Right lobe of liver (tissue), 6 donors: ENCODE measurements around the gene GDPGP1. TPM values are rescaled to one million over a fixed set of nuclear protein-coding genes. Genes with fewer than 3 reads are reported as not detected.

Source experiments
- ATAC-seq, 4 donors: fragments of 200-7000 bp; cut with Tn5 transposase; one replicate each; pipeline ENCODE4 v1.9.1; 2020; ENCODE audit warnings: mild to moderate bottlenecking in 4 of 4, moderate library complexity in 4 of 4
- DNase-seq, 3 donors: peaks; one replicate each; pipeline ENCODE4 v3.0.0-alpha.2; 2020
- H3K27ac ChIP-seq, 3 donors: fragments of 200-600 bp; one replicate each; pipeline ENCODE4 v1.8.0; 2022
- H3K27me3 ChIP-seq, 2 donors: fragments of 200-600 bp; one replicate each; pipeline ENCODE4 v1.8.0; 2022
- H3K36me3 ChIP-seq, 4 donors: fragments of 200-600 bp; sonication (generic) in 1 of 4; one replicate each; pipeline versions ENCODE4 v1.5.1 to v1.8.0; 2017 to 2022; ENCODE audit warnings: control low read depth in 1 of 4
- H3K4me1 ChIP-seq, 4 donors: fragments of 200-600 bp; sonication (generic) in 1 of 4; one replicate each; pipeline versions ENCODE4 v1.5.1 to v1.8.0; 2017 to 2022; ENCODE audit warnings: control low read depth in 1 of 4
- H3K4me3 ChIP-seq, 3 donors: fragments of 200-600 bp; one replicate each; pipeline ENCODE4 v1.8.0; 2022
- H3K9me3 ChIP-seq, 4 donors: fragments of 200-600 bp; sonication (generic) in 1 of 4; one replicate each; pipeline versions ENCODE4 v1.5.1 to v1.8.0; 2017 to 2022; ENCODE audit warnings: control low read depth in 1 of 4
- CTCF ChIP-seq, 4 donors: fragments of 200-600 bp in 3 of 4; fragments of 450-650 bp in 1 of 4; IDR thresholded peaks; one replicate each; pipeline versions ENCODE4 v1.5.1 to v1.8.0; 2016 to 2022; ENCODE audit warnings: antibody characterized with exemption in 4 of 4, mild to moderate bottlenecking in 2 of 4
- POLR2A ChIP-seq: fragments of 450-650 bp; IDR thresholded peaks from one replicate; pipeline ENCODE4 v1.6.1; 2017; ENCODE audit warnings: antibody characterized with exemption, mild to moderate bottlenecking
- WGBS: methylation state at CpG from one replicate; pipeline ENCODE4 v1.1.6; 2018; ENCODE audit warnings: low coverage, low lambda C conversion rate; ENCODE audit not compliant: insufficient coverage; ENCODE audit errors: missing lambda C conversion rate; 5-methylcytosine and 5-hydroxymethylcytosine counted together
- intact Hi-C, 2 donors: fragments of 100-400 bp; cut with DNase I; formaldehyde crosslinking; loops; one replicate each; pipeline versions ENCODE4 v1.11.2 to v1.14.1; 2022
- total RNA-seq, 6 experiments: library from RNA; depleted of rRNA in 2 of 6; stranded (reverse); fragments of >200 nt in 2 of 6; fragmentation: NEBNext Ultra II Directional in 3 of 6; extraction: Animal tissue kit (Norgen Biotek cat#: 25700) in 3 of 6; gene quantifications; one replicate each; pipeline versions ENCODE4 v1.1.0 to v1.2.4, GENCODE V29; 2016 to 2023
- donor health status: DM: no; HTN: yes; CAD: no.
- donor health status: DM: no; HTN: no; CAD: no.
- donor health status: DM: no; HTN: no; CAD: no.
- donor health status: DM: no; HTN: yes; CAD: no.
- donor health status: DM: no; HTN: yes; CAD: no.

Gene GDPGP1
- total RNA-seq, 6 experiments from 2014 or later, result 3.6 to 13.6 (median 7.3) TPM

- Histone ChIP-seq H3K27me3 (no peaks in the 10 kb centered on the region), H3K9me3 (no peaks in the 10 kb centered on the region), H3K36me3 (peaks cover 3 to 30% (median 11%) of the 10 kb centered on the region in 4 donors), H3K4me3 (peak within 1 kb of the TSS; percentile 89 to 97 (median 92)), H3K4me1 (peaks cover 0 to 47% (median 18%) of the 10 kb centered on the region in 4 donors), H3K27ac (peak within 1 kb of the TSS; percentile 89 to 97 (median 90))
- ATAC-seq (peak; percentile 80 to 94 (median 86)), DNase-seq (peak; percentile 99)
- TF ChIP-seq CTCF (IDR thresholded peaks at IDR 0.05) (peak in 1 of 4 donors; percentile 62), POLR2A (peak; percentile 71)
- intact Hi-C loops, result no loop called here
- WGBS, result no CpG with 5 or more reads among the region's 63 CpGs
These were observed 468 bp upstream of the GDPGP1 start, which contains the start of gene CIB1 for GRCh38 chr15:90233387-90234095. TSS of gene CIB1 (minus strand) at chr15:90233941. CDS start at chr15:90233885, 56 bp downstream.

GRCh38 chr15:90239371-90239770 lies 5.4 kb downstream of the GDPGP1 start:
- intact Hi-C loops, result no loop called here
- Histone ChIP-seq H3K27ac (no peak overlapping the region), H3K9me3 (no peaks in the 10 kb centered on the region), H3K36me3 (peaks cover 0 to 27% (median 6%) of the 10 kb centered on the region in 4 donors), H3K4me1 (peaks cover 0 to 8% (median 0%) of the 10 kb centered on the region in 4 donors), H3K27me3 (no peaks in the 10 kb centered on the region), H3K4me3 (no peak overlapping the region)
- no peak for DNase-seq
- TF ChIP-seq CTCF (IDR thresholded peaks at IDR 0.05), result no peak
- TF ChIP-seq POLR2A, result no peak
- no peak for ATAC-seq
- 100% methylated on average over 3 of the region's 3 CpGs for WGBS

- intact Hi-C loops, result no loop called here
- no peak for DNase-seq
- ATAC-seq, result no peak
- Histone ChIP-seq H3K36me3 (peaks cover 0 to 27% (median 6%) of the 10 kb centered on the region in 4 donors), H3K4me1 (no peaks in the 10 kb centered on the region), H3K9me3 (no peaks in the 10 kb centered on the region), H3K27me3 (no peaks in the 10 kb centered on the region), H3K4me3 (no peak overlapping the region), H3K27ac (no peak overlapping the region)
- WGBS, result 100% methylated on average over 2 of the region's 8 CpGs
- TF ChIP-seq POLR2A, result no peak
- no peak for TF ChIP-seq CTCF (IDR thresholded peaks at IDR 0.05)
These were observed 6.8 kb downstream of the GDPGP1 start for GRCh38 chr15:90240856-90241255.

GRCh38 chr15:90241343-90242192 lies 7.6 kb downstream of the GDPGP1 start:
- H3K36me3 ChIP-seq, result peaks cover 0 to 27% (median 6%) of the 10 kb centered on the region in 4 donors
- DNase-seq, result no peak
- ATAC-seq, result peak; percentile 12 to 72 (median 30)
- H3K4me3 ChIP-seq, result no peak overlapping the region
- no peaks in the 10 kb centered on the region for H3K4me1 ChIP-seq
- intact Hi-C loops, result no loop called here
- H3K27ac ChIP-seq, result no peak overlapping the region
- no peaks in the 10 kb centered on the region for H3K27me3 ChIP-seq
- no peaks in the 10 kb centered on the region for H3K9me3 ChIP-seq
- TF ChIP-seq CTCF (IDR thresholded peaks at IDR 0.05) (no peak), POLR2A (no peak)
- WGBS, result 53% methylated on average over 3 of the region's 22 CpGs
